H1 (cell line): Measurements from ENCODE around the gene RMDN2. TPM values are rescaled to one million over a fixed set of nuclear protein-coding genes. Genes with fewer than 3 reads are reported as not detected.

Experiments
- CTCF ChIA-PET: fragments of 300-600 bp; sonication (Branson Sonifier 250); formaldehyde crosslinking; loops from one replicate; lab custom pipeline; 2021; ENCODE audit not compliant: partially characterized antibody; lab: Charles Lee
- POLR2A ChIA-PET: fragments of 300-600 bp; sonication (Branson Sonifier 250); formaldehyde crosslinking; loops from one replicate; lab custom pipeline; 2021; ENCODE audit warnings: inconsistent platforms; ENCODE audit not compliant: partially characterized antibody; lab: Charles Lee
- DNase-seq, 2 experiments: peaks; one replicate each; pipeline versions ENCODE4 v3.0.0 to v3.0.0-alpha.2; 2010 to 2022; ENCODE audit warnings: low spot score in 2 of 2, low read depth in 1 of 2, mixed read lengths in 1 of 2
- FAIRE-seq: peaks from 2 replicates; lab custom pipeline; 2011; peaks lifted over from hg19 to GRCh38; lab: Jason Lieb, UNC
- H2AFZ ChIP-seq: 2 replicates; pipeline ENCODE4 v1.8.1; 2012; ENCODE audit warnings: low read length, inconsistent platforms
- H2AK5ac ChIP-seq: 2 replicates; pipeline ENCODE4 v1.6.1; 2013; ENCODE audit warnings: low read depth, low read length
- H2BK120ac ChIP-seq: replicated peaks from 2 replicates; pipeline ENCODE3; 2013; ENCODE audit warnings: low read depth, low read length, inconsistent platforms
- H2BK12ac ChIP-seq: 2 replicates; pipeline ENCODE4 v1.6.1; 2013; ENCODE audit warnings: low read depth, low read length
- H2BK15ac ChIP-seq: 2 replicates; pipeline ENCODE4 v1.6.1; 2013; ENCODE audit warnings: low read length
- H2BK20ac ChIP-seq: 2 replicates; pipeline ENCODE4 v1.6.1; 2013; ENCODE audit warnings: low read length
- H2BK5ac ChIP-seq: 2 replicates; pipeline ENCODE4 v1.6.1; 2013; ENCODE audit warnings: low read depth, low read length
- H3K14ac ChIP-seq: 2 replicates; pipeline ENCODE4 v1.6.1; 2013; ENCODE audit warnings: inconsistent platforms; ENCODE audit not compliant: insufficient read length
- H3K18ac ChIP-seq: 2 replicates; pipeline ENCODE4 v1.6.1; 2013; ENCODE audit warnings: low read length; ENCODE audit errors: extremely low read depth
- H3K23ac ChIP-seq: 2 replicates; pipeline ENCODE4 v1.6.1; 2013; ENCODE audit warnings: inconsistent platforms; ENCODE audit not compliant: insufficient read length
- H3K23me2 ChIP-seq: 2 replicates; pipeline ENCODE4 v1.6.1; 2013; ENCODE audit warnings: low read depth, low read length
- H3K27ac ChIP-seq: 2 replicates; pipeline ENCODE4 v1.6.1; 2011; ENCODE audit warnings: low read depth, low read length, inconsistent platforms
- H3K27me3 ChIP-seq, 4 experiments: replicated peaks in 1 of 4; 1 replicate in 1 of 4; 2 replicates in 3 of 4; pipeline versions ENCODE4 v1.6.1 to v1.8.1; 2011 to 2013; ENCODE audit warnings: low read length in 3 of 4, mild to moderate bottlenecking in 3 of 4, inconsistent platforms in 2 of 4, mixed read lengths in 2 of 4, moderate library complexity in 1 of 4; ENCODE audit not compliant: control insufficient read depth in 3 of 4, insufficient read depth in 3 of 4; ENCODE audit errors: extremely low read depth in 1 of 4
- H3K36me3 ChIP-seq, 4 experiments: 2 replicates each; pipeline versions ENCODE4 v1.6.1 to v1.8.1; 2011 to 2013; ENCODE audit warnings: mild to moderate bottlenecking in 4 of 4, low read length in 3 of 4, moderate library complexity in 2 of 4, control low read depth in 1 of 4, inconsistent platforms in 1 of 4; ENCODE audit not compliant: insufficient read depth in 4 of 4, control insufficient read depth in 2 of 4
- H3K4ac ChIP-seq: replicated peaks from 2 replicates; pipeline ENCODE3; 2013; ENCODE audit warnings: low read length, low read depth, mixed read lengths, inconsistent platforms; ENCODE audit not compliant: insufficient read length
- H3K4me1 ChIP-seq, 4 experiments: replicated peaks in 1 of 4; 1 replicate in 1 of 4; 2 replicates in 3 of 4; pipeline versions ENCODE4 v1.6.1 to v1.8.1; 2011 to 2013; ENCODE audit warnings: low read length in 3 of 4, inconsistent platforms in 2 of 4, mixed read lengths in 1 of 4; ENCODE audit not compliant: insufficient read depth in 4 of 4, control insufficient read depth in 3 of 4
- H3K4me2 ChIP-seq, 2 experiments: 2 replicates each; pipeline versions ENCODE4 v1.6.1 to v1.8.1; 2011 to 2013; ENCODE audit warnings: low read depth in 2 of 2, low read length in 2 of 2, control low read depth in 1 of 2, inconsistent platforms in 1 of 2, mild to moderate bottlenecking in 1 of 2; ENCODE audit not compliant: insufficient read depth in 1 of 2
- H3K4me3 ChIP-seq, 4 experiments: fragments of 200-600, 300-600 bp in 1 of 4; sonication (generic), shearing (Covaris generic), sonication (Bioruptor Twin) in 1 of 4; 2 replicates each; pipeline versions ENCODE4 v1.5.1 to v1.8.1; 2011 to 2016; ENCODE audit warnings: low read length in 4 of 4, low read depth in 3 of 4, control low read depth in 2 of 4, inconsistent platforms in 2 of 4, mild to moderate bottlenecking in 2 of 4, mixed read lengths in 1 of 4, moderate library complexity in 1 of 4; ENCODE audit not compliant: insufficient read depth in 2 of 4; ENCODE audit errors: extremely low read depth in 1 of 4
- H3K56ac ChIP-seq: replicated peaks from 2 replicates; pipeline ENCODE3; 2013; ENCODE audit warnings: low read depth, mild to moderate bottlenecking, mixed read lengths, low read length, inconsistent platforms; ENCODE audit not compliant: insufficient read length
- H3K79me1 ChIP-seq: 2 replicates; pipeline ENCODE4 v1.6.1; 2013; ENCODE audit warnings: low read depth, low read length, control low read depth
- H3K79me2 ChIP-seq, 2 experiments: 2 replicates each; pipeline versions ENCODE4 v1.6.1 to v1.8.1; 2012 to 2013; ENCODE audit warnings: low read length in 2 of 2, mild to moderate bottlenecking in 2 of 2, inconsistent platforms in 1 of 2; ENCODE audit not compliant: insufficient read depth in 2 of 2, control insufficient read depth in 1 of 2
- H3K9ac ChIP-seq, 4 experiments: replicated peaks in 1 of 4; 1 replicate in 1 of 4; 2 replicates in 3 of 4; pipeline versions ENCODE4 v1.6.1 to v1.8.1; 2011 to 2013; ENCODE audit warnings: low read depth in 3 of 4, low read length in 3 of 4, control low read depth in 2 of 4, mild to moderate bottlenecking in 2 of 4, moderate library complexity in 2 of 4, inconsistent platforms in 1 of 4; ENCODE audit errors: extremely low read depth in 1 of 4
- H3K9me3 ChIP-seq, 2 experiments: 2 replicates each; pipeline versions ENCODE4 v1.6.1 to v1.8.1; 2012 to 2013; ENCODE audit warnings: mild to moderate bottlenecking in 2 of 2, moderate library complexity in 2 of 2, control low read depth in 1 of 2, inconsistent platforms in 1 of 2, low read depth in 1 of 2, low read length in 1 of 2, mixed read lengths in 1 of 2; ENCODE audit not compliant: insufficient read depth in 2 of 2
- H4K20me1 ChIP-seq, 2 experiments: replicated peaks in 1 of 2; 2 replicates each; pipeline versions ENCODE3 to v1.8.1; 2011 to 2013; ENCODE audit warnings: inconsistent platforms in 2 of 2, low read length in 2 of 2, mild to moderate bottlenecking in 1 of 2; ENCODE audit not compliant: insufficient read depth in 2 of 2, control insufficient read depth in 1 of 2
- H4K5ac ChIP-seq: 2 replicates; pipeline ENCODE4 v1.6.1; 2013; ENCODE audit warnings: low read length, low read depth, mixed read lengths, inconsistent platforms; ENCODE audit not compliant: insufficient read length
- H4K8ac ChIP-seq: 2 replicates; pipeline ENCODE4 v1.8.0; 2013; ENCODE audit warnings: mild to moderate bottlenecking, moderate library complexity, low read length, inconsistent platforms; ENCODE audit not compliant: insufficient read depth; ENCODE audit errors: extremely low read depth
- H4K91ac ChIP-seq: replicated peaks from 2 replicates; pipeline ENCODE3; 2013; ENCODE audit warnings: low read length, mixed read lengths, inconsistent platforms; ENCODE audit not compliant: insufficient read length
- EGR1 ChIP-seq: IDR thresholded peaks from 2 replicates; pipeline ENCODE4 v1.6.1; 2011; ENCODE audit warnings: low read depth, low read length, borderline replicate concordance
- KDM4A ChIP-seq: IDR thresholded peaks from one replicate; pipeline ENCODE4 v1.7.1; 2012; ENCODE audit warnings: low read depth, mild to moderate bottlenecking, moderate library complexity, low read length, inconsistent platforms; ENCODE audit not compliant: severe bottlenecking
- RFX5 ChIP-seq: IDR thresholded peaks from 2 replicates; pipeline ENCODE4 v1.6.1; 2011; ENCODE audit warnings: low read depth, low read length, improper control_type of control experiment, borderline replicate concordance
- WGBS, 2 experiments: shearing (Covaris generic) in 1 of 2; methylation state at CpG; one replicate each; pipeline versions ENCODE4 v1.1.6 to v1.1.7; 2013 to 2015; ENCODE audit warnings: low lambda C conversion rate in 2 of 2, mixed read lengths in 2 of 2, inconsistent platforms in 1 of 2, low coverage in 1 of 2, missing lambda C conversion rate in 1 of 2; ENCODE audit not compliant: insufficient replicate concordance in 2 of 2, insufficient coverage in 1 of 2, insufficient read length in 1 of 2; ENCODE audit errors: extremely low coverage in 1 of 2, missing lambda C conversion rate in 1 of 2; 5-methylcytosine and 5-hydroxymethylcytosine counted together
- polyA plus RNA-seq, 7 experiments: library from polyadenylated mRNA; depleted of rRNA in 3 of 7; stranded (reverse) in 5 of 7; unstranded in 2 of 7; fragments of >200 nt in 5 of 7; fragments of 200-250 nt in 2 of 7; gene quantifications; 1 replicate in 5 of 7; 2 replicates in 1 of 7; 4 replicates in 1 of 7; pipeline versions ENCODE4 v1.2.1 to v1.2.3, GENCODE V29; 2011 to 2013; ENCODE audit warnings: missing spikeins in 2 of 7, mixed read lengths in 2 of 7
- total RNA-seq: library from RNA; stranded (reverse); fragmentation: NEBNext Ultra II Directional; extraction: Animal tissue kit (Norgen Biotek cat#: 25700); gene quantifications from 2 replicates; pipeline ENCODE4 v1.2.1, GENCODE V29; 2021

RMDN2 gene
- total and polyA plus RNA-seq, 2 of the 8 experiments (the other 6 are each of a cell fraction or from before 2014, with no cell fraction given): 0.53 to 3.0 TPM

GRCh38 chr2:38057651-38058410, 132.7 kb downstream of the RMDN2 start:
- Histone ChIP-seq H4K20me1 (no peaks in the 10 kb centered on the region), H2BK15ac (no peak overlapping the region), H3K27ac (no peak overlapping the region), H2AFZ (no peak overlapping the region), H3K79me1 (no peaks in the 10 kb centered on the region), H4K8ac (no peak overlapping the region), H3K4me1 (no peaks in the 10 kb centered on the region), H3K4me2 (no peak overlapping the region), H2BK12ac (no peak overlapping the region), H2BK120ac (no peak overlapping the region), H3K27me3 (no peaks in the 10 kb centered on the region; a peak in 1 of 7 replicates), H4K5ac (no peak overlapping the region), H3K23ac (no peak overlapping the region), H3K36me3 (no peaks in the 10 kb centered on the region), H2BK20ac (no peak overlapping the region), H3K14ac (no peak overlapping the region), H3K9me3 (no peaks in the 10 kb centered on the region), H3K4me3 (no peak overlapping the region), H3K9ac (no peak overlapping the region), H3K4ac (no peak overlapping the region), H4K91ac (no peak overlapping the region), H3K23me2 (no peaks in the 10 kb centered on the region), H2AK5ac (no peak overlapping the region), H3K79me2 (no peaks in the 10 kb centered on the region), H2BK5ac (no peak overlapping the region), H3K56ac (no peak overlapping the region), H3K18ac (no peak overlapping the region)
- no peak for DNase-seq
- CTCF ChIA-PET: interaction anchor here (0.7 to 1.2 kb wide), 2 partner anchors 12 to 18 kb away, joined by 3 to 6 read pairs; partner anchors contain the start of gene CYP1B1
- 83% methylated on average over 3 of the region's 3 CpGs; no CpG with 5 or more reads in 1 of the 2 experiments for WGBS, 2 experiments
- POLR2A ChIA-PET: interaction anchor here (1.1 kb wide), 1 partner anchor 19 kb away, joined by 4 read pairs; the partner anchor contains the start of gene CYP1B1
- no peak for FAIRE-seq
- TF ChIP-seq EGR1 (no peak), RFX5 (no peak), KDM4A (no peak)
